Hepatocyte (in vitro differentiated cells): ENCODE measurements around the gene PCID2.

ENCODE experiments used
- CTCF ChIP-seq: fragments of 200-600 bp; sonication (generic); IDR thresholded peaks from 2 replicates; pipeline ENCODE4 v1.5.1; 2016; ENCODE audit warnings: antibody characterized with exemption, mild to moderate bottlenecking; ENCODE audit not compliant: poor library complexity
- EZH2 ChIP-seq: fragments of 200-600 bp; sonication (generic); IDR thresholded peaks from 2 replicates; pipeline ENCODE4 v1.6.1; 2016; ENCODE audit warnings: antibody characterized with exemption, mild to moderate bottlenecking, borderline replicate concordance
- EZH2phosphoT487 ChIP-seq: fragments of 200-600 bp; sonication (generic); IDR thresholded peaks from one replicate; pipeline ENCODE4 v1.6.1; 2018; ENCODE audit warnings: antibody characterized with exemption, mild to moderate bottlenecking, low read depth, moderate library complexity; ENCODE audit not compliant: unreplicated experiment, severe bottlenecking

DNA sequence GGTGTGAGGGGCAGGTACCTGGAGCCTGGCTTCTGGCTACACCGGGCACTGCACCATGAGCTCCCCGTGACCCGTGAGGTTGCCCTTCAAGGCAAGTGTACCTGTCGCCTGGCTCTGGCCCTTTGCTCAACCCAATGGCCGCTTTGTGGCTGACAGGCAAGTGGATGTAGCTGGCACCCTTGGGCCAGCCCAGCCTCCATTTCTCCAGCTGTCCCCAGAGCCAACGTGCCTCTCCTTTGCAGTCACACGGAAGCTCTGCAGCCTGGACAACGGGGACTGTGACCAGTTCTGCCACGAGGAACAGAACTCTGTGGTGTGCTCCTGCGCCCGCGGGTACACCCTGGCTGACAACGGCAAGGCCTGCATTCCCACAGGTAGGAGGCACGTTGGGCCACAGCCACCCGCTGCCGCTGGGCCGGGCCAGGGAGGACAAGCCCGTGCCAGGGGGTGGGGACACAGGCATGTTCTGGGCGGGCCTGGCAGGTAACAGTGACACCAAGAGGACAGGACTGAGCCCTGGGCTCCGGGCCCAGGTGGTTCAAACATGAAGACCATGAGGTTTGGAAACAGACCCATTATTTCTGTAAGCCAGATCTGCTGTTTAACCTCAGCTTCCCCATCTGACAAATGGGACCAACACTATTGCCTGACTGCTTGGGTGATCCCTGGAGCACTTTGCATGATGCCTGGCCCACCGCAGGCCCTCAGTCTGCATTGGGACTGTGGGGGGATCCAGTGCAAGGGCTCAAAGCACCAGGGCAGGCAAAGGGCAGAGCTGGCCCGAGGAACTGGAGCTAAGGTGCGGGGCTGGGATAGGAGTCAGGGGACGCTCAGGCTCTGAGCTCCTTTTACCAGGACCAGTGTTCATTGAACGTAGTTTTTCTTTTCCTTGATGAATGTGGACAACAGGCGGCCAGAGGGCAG is 67.5 kb downstream of the PCID2 start:
- TF ChIP-seq CTCF = no peak
- no peak for TF ChIP-seq EZH2phosphoT487
- no peak for TF ChIP-seq EZH2
